ENCODE measurements around the gene NUCB2. TPM values are rescaled to one million over a fixed set of nuclear protein-coding genes. Genes with fewer than 3 reads are reported as not detected.

Gene NUCB2
- total and polyA plus RNA-seq, 2 of the 8 experiments (the other 6 are each of a cell fraction or from before 2014, with no cell fraction given), result 9.0 to 34.2 TPM

DNA sequence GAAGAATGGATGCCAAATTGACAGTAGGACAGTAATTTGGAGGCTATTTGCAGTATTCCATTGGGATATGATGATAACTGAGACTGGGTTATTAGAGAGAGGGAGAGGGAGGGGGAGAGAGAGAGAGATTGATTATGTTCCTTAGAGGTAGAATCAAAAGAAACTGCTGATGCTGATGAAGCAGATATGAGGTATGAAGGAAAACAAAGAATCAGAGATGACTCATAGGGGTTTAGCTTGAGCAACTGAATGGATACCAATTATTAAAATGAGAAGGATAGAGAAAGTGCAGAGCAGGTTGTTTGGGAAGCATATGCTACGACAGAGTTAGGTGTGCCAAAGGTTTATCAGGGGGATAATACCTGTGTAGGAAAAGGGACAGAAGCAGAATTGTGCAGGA is 12.8 kb upstream of the NUCB2 start:
- CTCF ChIA-PET (ENCODE audit: partially characterized antibody), result no interaction called here
- FAIRE-seq, result no peak
- TF ChIP-seq RBBP5 (IDR thresholded peaks at IDR 0.05; ENCODE audit: borderline replicate concordance, low read depth, low read length) (no peak), POLR2A (IDR thresholded peaks at IDR 0.05; ENCODE audit: control extremely low read depth in 1 of 2, low read depth in 2 of 2, low read length in 2 of 2) (no peak), TCF12 (IDR thresholded peaks at IDR 0.05; ENCODE audit: low read depth, low read length) (no peak), NRF1 (IDR thresholded peaks at IDR 0.05; ENCODE audit: low read depth, low read length) (no peak), JUN (IDR thresholded peaks at IDR 0.05; ENCODE audit: low read depth, low read length) (no peak), BRCA1 (IDR thresholded peaks at IDR 0.05; ENCODE audit: low read depth, low read length) (no peak), SP2 (IDR thresholded peaks at IDR 0.05; ENCODE audit: low read length) (no peak), TAF1 (IDR thresholded peaks at IDR 0.05; ENCODE audit: low read depth, low read length) (no peak), TEAD4 (IDR thresholded peaks at IDR 0.05; ENCODE audit: low read depth, low read length) (no peak), FOSL1 (IDR thresholded peaks at IDR 0.05; ENCODE audit: insufficient read depth, low read depth, low read length) (no peak), KDM5A (IDR thresholded peaks at IDR 0.05; ENCODE audit: low read length) (no peak), SIRT6 (IDR thresholded peaks at IDR 0.05; ENCODE audit: low read length) (no peak), BCL11A (IDR thresholded peaks at IDR 0.05; ENCODE audit: low read depth in 2 of 2, low read length in 2 of 2) (no peak), JUND (IDR thresholded peaks at IDR 0.05; ENCODE audit: low read length) (no peak), POLR2AphosphoS5 (IDR thresholded peaks at IDR 0.05; ENCODE audit: low read depth, low read length) (no peak), KDM4A (IDR thresholded peaks at IDR 0.05; ENCODE audit: low read depth, low read length, severe bottlenecking) (no peak)
- TF ChIP-seq, protein P1, sequence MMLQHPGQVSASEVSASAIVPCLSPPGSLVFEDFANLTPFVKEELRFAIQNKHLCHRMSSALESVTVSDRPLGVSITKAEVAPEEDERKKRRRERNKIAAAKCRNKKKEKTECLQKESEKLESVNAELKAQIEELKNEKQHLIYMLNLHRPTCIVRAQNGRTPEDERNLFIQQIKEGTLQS (IDR thresholded peaks at IDR 0.05; ENCODE audit: insufficient read depth, low read depth, low read length), result no peak

More for the DNA sequence above, 12.8 kb upstream of the NUCB2 start:
- Histone ChIP-seq H3K56ac (replicated peaks; ENCODE audit: insufficient read length, low read depth, low read length) (no peak overlapping the region), H3K4me2 (ENCODE audit: insufficient read depth in 1 of 2, low read depth in 2 of 2, low read length in 2 of 2) (no peak overlapping the region), H4K8ac (ENCODE audit: extremely low read depth, insufficient read depth, low read length) (no peak overlapping the region), H3K79me1 (ENCODE audit: low read depth, low read length) (no peaks in the 10 kb centered on the region), H3K23me2 (ENCODE audit: low read depth, low read length) (no peaks in the 10 kb centered on the region), H3K27ac (ENCODE audit: low read depth, low read length) (no peak overlapping the region), H2BK120ac (replicated peaks; ENCODE audit: low read depth, low read length) (no peak overlapping the region), H2BK20ac (ENCODE audit: low read length) (no peak overlapping the region), H2AK5ac (ENCODE audit: low read depth, low read length) (no peak overlapping the region), H3K18ac (ENCODE audit: extremely low read depth, low read length) (no peak overlapping the region), H3K27me3 (replicated peaks in 1 of 4; ENCODE audit: control insufficient read depth in 3 of 4, extremely low read depth in 1 of 4, insufficient read depth in 3 of 4, low read length in 3 of 4) (no peaks in the 10 kb centered on the region), H3K4ac (replicated peaks; ENCODE audit: insufficient read length, low read depth, low read length) (no peak overlapping the region), H2BK12ac (ENCODE audit: low read depth, low read length) (no peak overlapping the region), H3K14ac (ENCODE audit: insufficient read length) (no peak overlapping the region), H3K23ac (ENCODE audit: insufficient read length) (no peak overlapping the region), H3K9me3 (ENCODE audit: insufficient read depth in 2 of 2, low read depth in 1 of 2, low read length in 1 of 2) (no peaks in the 10 kb centered on the region), H4K20me1 (replicated peaks in 1 of 2; ENCODE audit: control insufficient read depth in 1 of 2, insufficient read depth in 2 of 2, low read length in 2 of 2) (no peaks in the 10 kb centered on the region), H2BK15ac (ENCODE audit: low read length) (no peak overlapping the region), H3K4me1 (replicated peaks in 1 of 4; ENCODE audit: control insufficient read depth in 3 of 4, insufficient read depth in 4 of 4, low read length in 3 of 4) (no peaks in the 10 kb centered on the region), H4K5ac (ENCODE audit: insufficient read length, low read depth, low read length) (no peak overlapping the region), H4K91ac (replicated peaks; ENCODE audit: insufficient read length, low read length) (no peak overlapping the region), H3K79me2 (ENCODE audit: control insufficient read depth in 1 of 2, insufficient read depth in 2 of 2, low read length in 2 of 2) (no peaks in the 10 kb centered on the region), H2AFZ (ENCODE audit: low read length) (no peak overlapping the region), H2BK5ac (ENCODE audit: low read depth, low read length) (no peak overlapping the region), H3K4me3 (ENCODE audit: extremely low read depth in 1 of 4, insufficient read depth in 2 of 4, low read depth in 3 of 4, low read length in 4 of 4) (no peak overlapping the region), H3K9ac (replicated peaks in 1 of 4; ENCODE audit: extremely low read depth in 1 of 4, low read depth in 3 of 4, low read length in 3 of 4) (no peak overlapping the region), H3K36me3 (ENCODE audit: control insufficient read depth in 2 of 4, insufficient read depth in 4 of 4, low read length in 3 of 4) (no peaks in the 10 kb centered on the region)
- POLR2A ChIA-PET (ENCODE audit: partially characterized antibody), result no interaction called here
- DNase-seq (ENCODE audit: low read depth in 1 of 2, low spot score in 2 of 2), result no peak
- WGBS, 2 experiments (ENCODE audit: extremely low coverage in 1 of 2, insufficient coverage in 1 of 2, insufficient read length in 1 of 2, insufficient replicate concordance in 2 of 2, low coverage in 1 of 2, low lambda C conversion rate in 2 of 2, missing lambda C conversion rate in 1 of 2), result 79% methylated on average over 1 of the region's 1 CpG; no CpG with 5 or more reads in 1 of the 2 experiments

All from H1 (cell line).